ENCODE data around the gene SMIM20.
A peak's percentile ranks its signal among the peaks of the same experiment; 100 is the strongest.

Gene SMIM20

GRCh38 chr4:25962393-25962792 lies 48.4 kb downstream of the SMIM20 start:
- no peak for DNase-seq

- DNase-seq = no peak
Observed at GRCh38 chr4:25965629-25966028, 51.6 kb downstream of the SMIM20 start.

DNA sequence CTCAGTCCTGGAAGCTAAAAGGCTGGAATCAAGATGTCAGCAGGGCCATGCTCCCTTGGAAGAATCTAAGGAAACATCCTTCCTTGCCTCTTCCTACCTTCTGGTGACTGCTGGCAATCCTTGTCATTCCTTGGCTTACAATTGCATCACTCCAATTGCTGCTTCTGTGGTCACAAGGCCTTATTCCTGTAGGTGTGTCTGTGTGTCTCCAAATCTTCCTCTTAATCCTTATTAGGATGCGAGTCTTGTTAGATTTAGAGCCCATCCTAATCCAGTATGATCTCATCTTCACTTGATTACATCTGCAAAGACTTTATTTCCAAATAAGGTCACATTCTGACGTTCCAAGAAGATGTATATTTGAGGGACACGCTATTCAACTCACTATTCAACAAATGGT lies 52.2 kb downstream of the SMIM20 start:
- DNase-seq = no peak

- DNase-seq = no peak
Observed at GRCh38 chr4:25969374-25970155, 55.5 kb downstream of the SMIM20 start.

DNA sequence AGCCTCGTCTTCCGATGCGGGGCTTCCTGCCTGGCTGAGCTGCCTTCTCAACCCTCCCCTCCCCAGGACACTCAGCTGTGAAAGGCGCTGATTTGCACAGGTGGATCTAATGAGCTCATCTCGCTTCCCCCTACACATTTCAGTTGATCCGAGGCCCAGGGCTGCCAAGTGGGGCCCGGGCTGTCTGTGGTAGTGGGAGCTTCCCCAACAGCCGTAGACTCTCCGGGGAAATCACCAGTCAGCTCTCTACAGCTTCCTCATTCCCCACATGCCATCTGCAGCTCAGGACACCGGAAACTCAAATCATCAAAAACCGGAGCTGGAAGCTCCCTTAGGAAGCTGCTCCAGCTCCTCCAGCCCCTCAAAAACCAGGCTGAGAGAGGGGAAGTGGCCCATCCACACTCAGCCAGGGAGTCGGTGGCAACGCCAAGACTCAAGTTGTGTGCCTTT lies 56.2 kb downstream of the SMIM20 start:
- peak in 1 of 2 donors; percentile 36 for DNase-seq

DNA sequence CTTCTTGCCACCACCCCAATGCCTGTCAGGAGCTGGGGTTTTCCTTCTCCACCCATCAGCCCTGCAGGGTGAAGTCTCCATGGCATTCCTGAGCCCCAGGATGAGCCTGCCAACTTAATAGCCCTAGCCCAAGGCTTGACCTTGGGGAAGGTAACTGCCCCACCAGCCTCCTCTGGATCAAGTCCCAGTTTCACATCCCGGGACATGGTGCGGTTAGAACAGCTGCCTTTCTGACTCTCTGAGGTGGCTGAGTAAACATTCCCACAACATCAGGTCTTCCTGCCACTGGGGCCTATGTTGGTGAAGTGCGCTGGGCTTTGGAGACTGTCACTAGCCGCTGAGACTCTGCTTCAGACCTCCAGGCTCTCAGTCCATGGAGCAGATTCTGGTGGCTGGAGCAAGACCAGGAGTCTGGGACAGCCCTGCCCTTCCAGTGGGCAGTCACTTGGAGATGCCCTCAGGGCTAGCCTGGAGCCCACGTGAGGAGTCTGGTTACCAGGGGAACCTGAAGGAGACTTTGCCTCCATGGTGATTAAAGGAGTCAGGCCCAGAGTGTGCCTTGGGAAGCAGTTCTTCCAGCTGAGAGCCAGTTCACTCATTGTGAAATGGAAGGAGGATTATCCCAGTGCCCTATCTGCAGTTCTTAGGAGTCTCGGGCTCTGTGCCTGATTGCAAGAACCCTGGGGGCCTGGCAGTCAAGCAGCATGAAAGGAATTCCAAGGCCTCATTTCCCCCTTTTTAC lies 56.8 kb downstream of the SMIM20 start:
- no peak for DNase-seq

- no peak for DNase-seq
Observed at GRCh38 chr4:25972366-25972765, 58.3 kb downstream of the SMIM20 start.

GRCh38 chr4:25972984-25973745 lies 59.1 kb downstream of the SMIM20 start:
- no peak for DNase-seq

- no peak for DNase-seq
Observed at GRCh38 chr4:25976780-25977179, 62.8 kb downstream of the SMIM20 start.

- DNase-seq = no peak
Observed at GRCh38 chr4:25977397-25978170, 63.6 kb downstream of the SMIM20 start.

DNA sequence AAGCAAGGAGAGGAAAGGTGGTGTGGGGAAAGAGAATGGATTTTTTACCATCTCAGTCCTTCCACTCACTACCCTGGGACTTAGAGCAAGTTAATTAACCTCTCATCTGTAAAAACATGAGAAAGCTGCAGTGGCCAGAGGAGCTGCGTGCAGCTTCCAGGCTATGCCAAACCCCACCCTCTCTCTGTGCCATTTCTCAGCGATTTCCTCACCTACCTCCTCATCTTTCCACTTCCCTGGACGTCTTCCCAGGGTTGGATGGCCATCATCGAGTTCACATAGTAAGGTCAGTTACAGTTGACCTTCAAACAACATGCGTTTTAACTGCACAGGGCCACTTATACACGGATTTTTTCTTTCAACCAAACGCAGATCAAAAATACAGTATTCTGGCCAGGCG lies 64.3 kb downstream of the SMIM20 start:
- DNase-seq = no peak

Data from CD4-positive, alpha-beta T cell treated with Interleukin-1 beta for 1 hour (primary cell).